ENCODE measurements around the gene MGLL. TPM values are rescaled to one million over a fixed set of nuclear protein-coding genes. Genes with fewer than 3 reads are reported as not detected.

Gene MGLL
- total RNA-seq, 3 donors from 2014 or later, result 25.8 to 79.5 (median 30.2) TPM

DNA sequence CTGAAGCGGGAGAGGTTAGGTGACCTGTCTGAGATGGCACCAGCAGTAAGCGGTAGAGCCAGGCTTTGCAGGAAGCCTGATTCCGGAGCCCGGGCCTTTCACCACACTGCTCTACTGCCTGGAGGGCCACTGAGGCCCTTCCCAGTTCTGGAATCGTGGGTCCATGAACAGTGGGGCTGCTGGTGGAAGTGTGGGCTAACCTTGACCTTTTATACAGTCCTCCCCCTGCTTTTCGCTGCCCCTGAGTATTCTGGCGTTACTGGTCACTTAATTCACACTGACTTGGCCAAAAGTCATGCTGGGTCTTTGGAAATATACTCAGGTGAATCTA is 152.1 kb downstream of the MGLL start:
- H3K27ac ChIP-seq, result no peak overlapping the region
- H3K4me3 ChIP-seq, result no peak overlapping the region
- H3K4me1 ChIP-seq, result peaks cover 0 to 3% of the 10 kb centered on the region in 2 donors
- intact Hi-C loops (cut with DNase I; ENCODE audit: low total_unique reads), result no loop called here
- TF ChIP-seq POLR2A (IDR thresholded peaks at IDR 0.05) (no peak), POLR2AphosphoS5 (IDR thresholded peaks at IDR 0.05) (no peak)
- TF ChIP-seq, protein P1, sequence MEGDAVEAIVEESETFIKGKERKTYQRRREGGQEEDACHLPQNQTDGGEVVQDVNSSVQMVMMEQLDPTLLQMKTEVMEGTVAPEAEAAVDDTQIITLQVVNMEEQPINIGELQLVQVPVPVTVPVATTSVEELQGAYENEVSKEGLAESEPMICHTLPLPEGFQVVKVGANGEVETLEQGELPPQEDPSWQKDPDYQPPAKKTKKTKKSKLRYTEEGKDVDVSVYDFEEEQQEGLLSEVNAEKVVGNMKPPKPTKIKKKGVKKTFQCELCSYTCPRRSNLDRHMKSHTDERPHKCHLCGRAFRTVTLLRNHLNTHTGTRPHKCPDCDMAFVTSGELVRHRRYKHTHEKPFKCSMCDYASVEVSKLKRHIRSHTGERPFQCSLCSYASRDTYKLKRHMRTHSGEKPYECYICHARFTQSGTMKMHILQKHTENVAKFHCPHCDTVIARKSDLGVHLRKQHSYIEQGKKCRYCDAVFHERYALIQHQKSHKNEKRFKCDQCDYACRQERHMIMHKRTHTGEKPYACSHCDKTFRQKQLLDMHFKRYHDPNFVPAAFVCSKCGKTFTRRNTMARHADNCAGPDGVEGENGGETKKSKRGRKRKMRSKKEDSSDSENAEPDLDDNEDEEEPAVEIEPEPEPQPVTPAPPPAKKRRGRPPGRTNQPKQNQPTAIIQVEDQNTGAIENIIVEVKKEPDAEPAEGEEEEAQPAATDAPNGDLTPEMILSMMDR (IDR thresholded peaks at IDR 0.05), result no peak
- H3K9me3 ChIP-seq, result no peaks in the 10 kb centered on the region
- H3K27me3 ChIP-seq, result no peaks in the 10 kb centered on the region
- H3K36me3 ChIP-seq, result no peaks in the 10 kb centered on the region
- no peak for DNase-seq (ENCODE audit: low spot score in 2 of 2)

DNA sequence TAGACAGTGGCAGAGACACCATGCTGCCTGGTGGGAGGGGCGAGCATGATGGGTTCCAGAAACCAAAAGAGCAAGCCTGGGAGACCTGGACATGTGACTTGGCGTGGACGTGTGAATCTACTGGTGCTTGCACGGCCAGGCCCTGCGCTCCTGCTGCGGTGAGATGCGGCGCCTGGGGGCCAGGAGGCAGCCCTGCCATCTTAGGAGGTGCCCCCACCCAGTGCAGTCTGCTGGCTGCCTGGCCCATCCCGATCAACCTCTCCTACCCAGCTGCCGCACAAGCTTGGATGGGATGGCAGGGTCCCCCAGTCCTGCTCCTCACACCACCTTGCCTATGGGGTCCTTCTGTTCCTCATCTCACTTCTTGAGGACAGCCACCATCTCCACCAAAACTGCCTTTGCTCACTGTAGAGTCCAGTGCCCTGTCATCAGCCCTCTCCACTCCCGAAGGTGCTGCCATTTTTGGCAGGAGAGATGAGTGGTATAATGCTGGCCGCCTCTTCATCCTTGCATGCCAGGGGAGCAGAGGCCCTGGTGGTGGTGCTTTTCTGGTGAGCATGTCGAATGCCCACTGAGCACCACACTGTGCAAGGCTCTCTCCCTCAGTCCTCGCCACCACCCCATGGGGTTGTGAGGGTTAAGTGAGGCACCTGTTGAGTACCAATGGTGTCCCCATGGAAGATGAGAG is 152.6 kb downstream of the MGLL start:
- TF ChIP-seq POLR2A (IDR thresholded peaks at IDR 0.05) (no peak), POLR2AphosphoS5 (IDR thresholded peaks at IDR 0.05) (no peak)
- TF ChIP-seq, protein P1 (IDR thresholded peaks at IDR 0.05), result no peak
- no peak for DNase-seq (ENCODE audit: low spot score in 2 of 2)
- peaks cover 0 to 3% of the 10 kb centered on the region in 2 donors for H3K4me1 ChIP-seq
- no peaks in the 10 kb centered on the region for H3K27me3 ChIP-seq
- H3K36me3 ChIP-seq, result no peaks in the 10 kb centered on the region
- no peak overlapping the region for H3K4me3 ChIP-seq
- intact Hi-C loops (cut with DNase I; ENCODE audit: low total_unique reads), result loop anchor here (10.0 kb wide), 1 partner anchor 305 kb away; no protein-coding TSS in a partner anchor
- H3K27ac ChIP-seq, result no peak overlapping the region
- H3K9me3 ChIP-seq, result no peaks in the 10 kb centered on the region

DNA sequence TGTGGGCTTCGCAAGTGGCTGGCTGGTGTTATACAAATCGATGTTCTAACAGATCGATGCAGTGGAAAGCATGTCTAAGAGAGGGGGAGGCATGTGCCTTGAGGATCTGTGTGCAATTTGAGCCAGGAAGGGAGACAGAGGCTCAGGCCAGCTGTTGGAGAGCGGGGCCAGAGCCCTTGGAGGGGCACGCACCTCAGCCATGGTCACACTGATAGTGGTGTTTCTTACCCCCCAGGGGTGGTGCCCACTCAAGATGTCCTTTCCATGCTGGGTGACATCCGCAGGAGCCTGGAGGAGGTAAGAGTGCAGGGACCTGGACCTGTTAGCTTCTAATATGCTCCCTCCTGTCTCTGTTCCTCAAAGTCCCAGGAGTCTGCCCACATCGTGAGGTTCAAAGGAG is 153.4 kb downstream of the MGLL start:
- Histone ChIP-seq H3K27me3 (no peaks in the 10 kb centered on the region), H3K4me1 (peaks cover 0 to 3% of the 10 kb centered on the region in 2 donors), H3K36me3 (no peaks in the 10 kb centered on the region), H3K4me3 (no peak overlapping the region), H3K27ac (no peak overlapping the region), H3K9me3 (no peaks in the 10 kb centered on the region)
- TF ChIP-seq, protein P1 (IDR thresholded peaks at IDR 0.05), result no peak
- TF ChIP-seq POLR2AphosphoS5 (IDR thresholded peaks at IDR 0.05), result no peak
- TF ChIP-seq POLR2A (IDR thresholded peaks at IDR 0.05), result no peak
- no peak for DNase-seq (ENCODE audit: low spot score in 2 of 2)
- intact Hi-C loops (cut with DNase I; ENCODE audit: low total_unique reads), result loop anchor here (10.0 kb wide), 1 partner anchor 306 kb away; no protein-coding TSS in a partner anchor

DNA sequence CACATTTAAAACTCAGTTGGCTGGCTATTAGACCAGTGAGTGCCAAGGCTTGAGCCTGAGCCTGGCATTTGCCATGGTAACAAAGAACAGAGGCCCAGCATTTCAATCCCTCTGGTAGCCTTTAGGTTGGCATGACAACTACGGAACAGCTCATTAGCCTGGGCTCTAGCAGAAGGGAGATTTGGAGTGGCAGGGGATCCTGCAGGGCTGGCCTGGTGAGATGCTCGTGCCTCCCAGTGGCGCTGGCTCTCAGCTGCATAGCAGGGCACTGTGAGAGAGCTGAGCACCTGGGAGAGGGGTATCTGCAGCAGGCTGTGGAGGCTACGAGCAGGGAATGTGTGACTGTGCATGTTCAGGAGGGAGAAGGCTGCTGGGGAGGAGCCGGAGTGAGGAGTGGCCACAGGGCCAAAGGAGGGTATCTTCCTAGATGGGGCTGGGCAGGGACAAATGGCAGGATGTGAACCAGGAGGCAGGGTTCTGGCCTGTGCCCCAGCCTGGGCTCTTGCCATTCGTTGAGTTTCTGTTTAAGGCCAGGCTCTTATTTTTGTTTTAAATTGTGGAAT is 155.1 kb downstream of the MGLL start:
- Histone ChIP-seq H3K27ac (no peak overlapping the region), H3K36me3 (no peaks in the 10 kb centered on the region), H3K9me3 (no peaks in the 10 kb centered on the region), H3K4me1 (peaks cover 0 to 3% of the 10 kb centered on the region in 2 donors), H3K27me3 (no peaks in the 10 kb centered on the region), H3K4me3 (no peak overlapping the region)
- no peak for TF ChIP-seq POLR2AphosphoS5 (IDR thresholded peaks at IDR 0.05)
- TF ChIP-seq, protein P1 (IDR thresholded peaks at IDR 0.05), result no peak
- no peak for TF ChIP-seq POLR2A (IDR thresholded peaks at IDR 0.05)
- no peak for DNase-seq (ENCODE audit: low spot score in 2 of 2)
- intact Hi-C loops (cut with DNase I; ENCODE audit: low total_unique reads), result loop anchor here (10.0 kb wide), 1 partner anchor 308 kb away; no protein-coding TSS in a partner anchor

DNA sequence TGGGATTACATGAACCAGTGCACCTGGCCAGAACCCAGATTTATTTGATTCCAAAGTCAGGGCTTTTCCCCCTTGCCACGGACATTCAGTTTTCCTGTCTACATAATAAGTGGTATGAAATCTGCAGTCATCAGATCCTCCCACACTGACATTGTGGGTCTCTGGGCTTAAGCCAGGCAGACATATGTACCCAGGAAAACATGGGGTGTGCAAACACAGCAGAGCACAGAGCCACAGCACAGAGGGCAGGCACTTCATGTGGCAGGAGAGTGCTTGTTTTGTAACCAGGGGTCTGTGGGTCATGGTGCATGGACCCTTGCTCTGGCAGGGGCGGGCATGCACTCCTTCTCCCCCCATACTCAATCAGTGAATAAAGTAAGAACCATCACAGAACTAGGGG is 155.6 kb downstream of the MGLL start:
- TF ChIP-seq POLR2A (IDR thresholded peaks at IDR 0.05) (no peak), POLR2AphosphoS5 (IDR thresholded peaks at IDR 0.05) (no peak)
- TF ChIP-seq, protein P1 (IDR thresholded peaks at IDR 0.05), result no peak
- H3K4me1 ChIP-seq, result peaks cover 0 to under 1% of the 10 kb centered on the region in 2 donors
- H3K27me3 ChIP-seq, result no peaks in the 10 kb centered on the region
- no peak overlapping the region for H3K4me3 ChIP-seq
- intact Hi-C loops (cut with DNase I; ENCODE audit: low total_unique reads), result loop anchor here (10.0 kb wide), 1 partner anchor 308 kb away; no protein-coding TSS in a partner anchor
- no peaks in the 10 kb centered on the region for H3K9me3 ChIP-seq
- no peaks in the 10 kb centered on the region for H3K36me3 ChIP-seq
- no peak for DNase-seq (ENCODE audit: low spot score in 2 of 2)
- H3K27ac ChIP-seq, result no peak overlapping the region

Data from breast epithelium (tissue), 4 donors.